HG03175 (cell line): ENCODE measurements around the gene NRP1.
"Not testable (repeated sequence)": the region's sequence is repeated elsewhere in the genome, so short reads cannot be mapped to it uniquely, and the experiment has no call there.

ENCODE experiments used
- ATAC-seq: cut with Tn5 transposase; IDR thresholded peaks from one replicate; pipeline ENCODE4 v1.9.1; 2021; ENCODE audit warnings: mild to moderate bottlenecking, moderate library complexity; ENCODE audit not compliant: unreplicated experiment

NRP1 gene

DNA sequence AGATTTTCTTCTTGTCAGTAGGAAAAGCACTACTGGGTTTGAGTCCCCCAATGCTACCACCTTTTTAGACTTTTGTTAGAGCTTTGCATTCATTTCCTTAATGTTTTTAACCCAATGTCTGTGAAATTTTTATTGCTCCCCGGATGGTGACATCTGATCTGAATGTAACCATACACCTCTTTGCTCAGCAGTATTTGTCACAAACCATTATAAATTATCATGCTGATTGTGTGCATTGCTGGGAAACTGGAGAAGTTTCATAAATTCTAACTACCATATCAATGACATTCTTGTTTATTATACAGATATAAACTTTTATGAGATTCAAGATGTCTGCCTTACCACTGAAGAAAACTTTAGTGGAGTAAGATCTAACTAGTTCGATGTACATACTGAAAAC, 8.5 kb downstream of the NRP1 start:
- ATAC-seq = no peak

DNA sequence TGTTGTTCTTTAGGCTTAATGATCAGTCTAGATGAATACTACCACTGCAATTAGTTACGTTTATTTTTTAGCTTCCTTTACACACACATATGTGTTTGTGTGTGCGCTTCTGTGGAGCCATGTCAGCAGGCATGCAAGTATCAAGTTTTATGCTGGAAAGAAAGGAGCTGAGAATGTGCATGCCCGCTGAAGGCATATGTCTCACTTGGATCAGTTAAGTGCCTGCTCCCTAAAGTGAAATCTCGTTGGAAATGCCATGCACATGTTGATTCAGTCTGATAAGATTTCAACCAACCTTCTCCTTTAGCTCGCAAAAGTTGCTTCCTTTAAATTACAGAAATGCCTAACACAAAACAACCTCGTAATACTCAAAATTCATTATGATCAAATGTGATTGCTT, 10.7 kb downstream of the NRP1 start:
- ATAC-seq = no peak

DNA sequence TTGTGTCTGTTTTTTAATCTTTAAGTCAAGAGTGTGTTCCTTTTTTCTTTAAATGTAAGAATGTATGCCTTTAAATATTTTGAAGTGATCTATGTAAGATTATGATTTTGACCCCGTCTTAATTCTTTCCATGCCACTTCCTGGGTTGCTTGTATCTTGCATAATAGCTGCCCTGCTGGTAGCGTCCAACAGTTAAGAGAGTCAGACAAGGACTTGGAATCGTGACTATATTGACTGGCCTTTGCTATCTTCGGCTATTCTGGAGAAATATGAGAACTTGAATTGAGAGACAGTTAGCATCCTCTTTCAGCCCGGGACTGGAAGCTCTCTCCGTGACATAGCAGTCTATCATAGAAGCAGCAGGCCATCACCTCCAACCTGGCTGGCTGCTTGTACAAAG, 13.0 kb downstream of the NRP1 start:
- no peak for ATAC-seq

DNA sequence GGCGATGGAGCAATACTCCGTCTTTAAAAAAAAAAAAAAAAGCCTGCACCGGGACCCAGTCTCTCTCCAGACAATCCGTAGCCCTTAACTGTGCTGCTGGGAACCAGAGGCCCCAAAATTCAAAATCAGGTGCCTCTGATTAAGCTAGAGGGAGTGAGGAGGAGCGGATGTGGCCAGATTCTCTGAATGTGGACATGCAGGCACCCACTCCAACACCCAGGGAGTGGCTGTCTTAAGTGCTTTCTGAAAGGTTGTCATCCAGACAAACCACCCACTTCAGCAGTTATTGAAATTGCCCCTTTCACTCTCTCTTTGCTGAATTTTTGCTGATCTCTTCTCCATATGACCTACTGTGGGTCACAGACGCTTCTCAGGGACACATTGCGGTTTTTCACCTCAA, 14.2 kb downstream of the NRP1 start:
- ATAC-seq = no peak

DNA sequence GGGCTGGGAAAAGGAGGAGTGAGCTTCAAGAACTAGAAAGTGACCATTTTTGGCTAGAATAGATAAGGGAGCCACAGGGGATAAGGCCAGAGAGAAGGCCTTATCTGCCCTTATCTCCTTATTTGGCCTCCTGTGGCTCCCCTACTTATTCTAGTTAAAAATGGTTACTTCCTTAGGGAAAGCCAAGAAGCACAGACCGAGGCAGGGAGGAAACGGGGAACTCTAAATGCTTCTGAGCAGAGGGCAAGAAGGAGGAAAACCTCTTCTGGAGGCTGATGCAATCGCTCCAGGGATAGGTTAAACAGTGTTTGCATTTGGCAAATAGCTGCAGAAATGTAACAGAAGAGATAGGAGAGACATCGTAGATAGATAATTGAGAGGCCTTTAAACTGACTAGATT, 18.6 kb downstream of the NRP1 start:
- ATAC-seq = no peak

DNA sequence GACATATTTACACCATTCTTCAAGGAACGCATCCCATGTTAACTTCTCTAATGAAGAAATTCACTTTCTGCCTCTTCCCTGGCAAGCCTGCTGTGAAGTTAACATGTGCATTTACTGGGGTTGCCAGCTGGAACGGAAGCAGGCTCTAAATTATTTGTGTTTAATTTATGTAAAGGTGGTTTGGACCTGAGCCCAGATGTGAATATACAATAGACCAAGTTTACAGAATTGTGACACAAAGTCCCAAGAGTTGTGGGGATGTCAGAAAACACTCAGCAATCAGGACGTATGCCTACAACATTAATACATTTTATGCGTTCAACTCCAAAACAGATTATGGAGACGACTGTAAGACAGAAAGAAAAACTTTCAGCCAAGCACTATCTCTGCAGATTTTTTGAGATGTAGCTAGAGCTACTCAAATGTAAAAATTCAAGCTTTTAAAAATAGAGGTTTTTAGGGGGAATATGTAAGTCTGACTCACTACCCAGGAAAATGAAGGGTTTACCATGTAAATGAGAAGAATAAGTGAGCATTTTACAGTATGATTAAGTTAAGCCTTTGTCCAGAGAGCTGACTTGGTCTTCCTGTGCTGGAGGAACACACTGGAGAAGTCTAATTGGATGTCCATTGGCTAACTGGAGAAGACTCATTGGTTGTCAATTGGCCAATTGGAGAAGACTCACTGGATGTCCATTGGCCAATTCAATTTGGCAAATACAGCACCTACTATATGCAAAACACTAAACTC, 19.5 kb downstream of the NRP1 start:
- no peak for ATAC-seq

DNA sequence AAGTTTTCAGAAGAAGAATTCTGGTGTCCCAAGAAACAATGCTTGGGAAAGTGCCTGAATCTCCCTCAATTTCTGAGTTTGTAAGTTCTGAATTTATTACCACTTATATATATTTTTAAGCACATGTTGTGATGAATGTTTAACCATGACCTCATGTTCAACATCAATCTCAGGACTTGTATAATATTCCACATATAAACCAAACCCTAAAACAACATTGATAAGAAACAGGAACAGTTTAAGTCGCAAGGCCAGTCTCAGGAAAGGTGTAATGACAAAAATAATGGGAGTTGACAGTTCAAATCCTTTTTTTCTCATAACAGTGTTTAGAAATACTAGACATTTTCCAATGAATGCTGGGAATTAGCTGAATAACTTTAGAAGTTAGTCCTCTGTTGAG, 22.8 kb downstream of the NRP1 start:
- ATAC-seq = no peak

DNA sequence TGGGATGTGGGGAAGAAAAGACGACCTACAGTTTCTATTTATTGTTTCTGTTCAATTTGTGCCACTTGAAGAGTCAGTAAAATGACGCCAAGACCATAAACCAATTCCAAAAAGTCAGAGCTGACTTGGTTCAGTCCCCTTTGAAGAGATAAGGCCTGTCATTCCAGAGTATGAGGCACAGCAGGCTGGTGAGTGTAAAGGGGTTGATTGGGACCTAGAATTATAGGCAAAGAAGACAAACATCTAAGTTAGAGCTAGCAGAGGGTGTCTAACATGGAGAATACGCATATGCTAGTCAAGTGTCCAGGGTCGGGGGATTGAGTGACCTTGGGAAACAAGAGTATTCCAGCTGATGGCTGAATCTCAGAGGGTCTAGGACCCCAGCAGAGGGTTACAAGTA, 23.6 kb downstream of the NRP1 start:
- ATAC-seq = no peak

DNA sequence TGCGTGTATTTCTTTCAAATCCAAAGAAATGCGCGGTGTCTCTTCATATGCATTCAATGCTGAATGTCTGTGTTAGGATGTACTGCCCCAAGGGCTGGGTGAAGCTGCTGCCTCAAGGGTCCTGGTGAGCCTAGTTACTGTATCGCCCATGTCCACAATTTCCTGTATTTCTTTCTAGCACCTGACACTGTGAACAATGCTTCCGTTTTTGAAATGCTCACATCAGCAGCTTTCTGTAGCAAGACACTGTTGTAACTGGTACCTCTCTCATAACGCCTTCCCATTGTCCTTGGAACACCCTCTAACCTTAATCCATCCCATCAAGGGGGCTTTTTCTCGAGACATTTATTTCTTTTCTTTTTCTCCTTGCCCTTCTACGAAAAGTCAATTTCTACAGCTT, 25.1 kb downstream of the NRP1 start:
- ATAC-seq = no peak

DNA sequence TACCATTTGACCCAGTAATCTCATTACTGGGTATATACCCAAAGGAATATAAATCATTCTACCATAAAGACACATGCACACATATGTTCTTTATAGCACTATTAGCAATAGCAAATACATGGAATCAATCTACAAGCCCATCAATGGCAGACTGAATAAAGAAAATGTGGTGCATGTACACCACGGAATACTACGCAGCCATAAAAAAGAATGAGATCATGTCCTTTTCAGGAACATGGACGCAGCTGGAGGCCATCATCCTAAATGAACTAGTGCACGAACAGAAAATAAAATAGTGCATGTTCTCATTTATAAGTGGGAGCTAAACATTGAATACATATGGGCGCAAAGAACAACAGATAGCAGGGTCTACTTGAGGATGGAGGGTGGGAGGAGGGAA, 26.6 kb downstream of the NRP1 start:
- ATAC-seq = no peak

DNA sequence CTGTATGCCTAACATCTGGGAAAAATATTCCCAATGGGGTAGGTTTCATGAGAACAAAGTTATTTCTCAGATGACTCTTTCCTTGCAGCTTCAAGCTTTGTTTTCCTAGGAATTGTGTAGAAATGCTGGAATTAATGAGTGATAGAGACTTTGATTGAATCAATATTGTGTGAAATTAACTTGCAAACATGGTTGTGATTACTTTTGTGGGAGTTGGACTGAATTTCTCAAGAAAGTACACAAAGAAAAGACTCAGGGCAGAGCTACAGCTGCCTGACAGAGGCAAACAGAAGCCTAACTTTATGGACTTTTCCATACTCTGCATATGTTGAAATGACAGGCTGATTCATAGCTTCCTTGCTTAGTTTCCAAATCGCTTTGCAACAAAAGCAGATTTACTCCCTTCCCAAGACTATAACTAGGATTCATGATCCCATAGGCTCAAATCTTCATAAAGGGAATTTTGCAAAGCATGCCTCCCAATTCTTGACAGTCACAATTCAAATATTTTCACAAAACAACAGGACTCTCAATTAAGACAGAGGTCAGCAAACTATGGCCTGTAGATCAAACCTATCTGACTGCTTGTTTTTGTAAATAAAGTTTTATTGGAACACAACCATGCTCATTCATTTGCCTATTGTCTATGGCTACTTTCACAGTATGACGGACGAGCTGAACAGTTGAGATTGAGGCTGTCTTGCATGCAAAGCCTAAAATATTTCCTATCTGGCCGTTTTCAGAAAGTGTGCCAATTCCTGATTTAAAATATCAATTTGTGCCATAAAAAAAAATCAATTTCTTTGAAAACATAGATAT, 27.6 kb downstream of the NRP1 start:
- ATAC-seq = no peak

DNA sequence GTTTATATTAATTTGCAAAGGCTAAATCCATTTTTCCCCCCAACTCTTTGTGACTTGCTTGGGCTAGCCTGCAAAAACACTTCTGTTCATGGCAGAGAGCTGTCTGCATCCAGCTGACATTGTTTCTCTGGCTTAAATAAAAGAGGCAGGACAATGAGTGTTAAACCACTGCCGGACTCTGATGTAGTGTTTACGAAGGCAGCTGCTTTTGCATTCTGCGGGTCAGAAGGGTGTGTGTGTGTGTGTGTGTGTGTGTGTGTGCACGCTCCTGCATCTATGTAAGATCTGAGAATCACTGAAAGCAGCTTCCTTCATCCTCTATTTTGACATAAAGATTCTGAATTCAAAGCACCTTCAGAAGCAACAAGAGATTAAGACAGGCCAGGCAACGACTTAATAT, 28.3 kb downstream of the NRP1 start:
- no peak for ATAC-seq

DNA sequence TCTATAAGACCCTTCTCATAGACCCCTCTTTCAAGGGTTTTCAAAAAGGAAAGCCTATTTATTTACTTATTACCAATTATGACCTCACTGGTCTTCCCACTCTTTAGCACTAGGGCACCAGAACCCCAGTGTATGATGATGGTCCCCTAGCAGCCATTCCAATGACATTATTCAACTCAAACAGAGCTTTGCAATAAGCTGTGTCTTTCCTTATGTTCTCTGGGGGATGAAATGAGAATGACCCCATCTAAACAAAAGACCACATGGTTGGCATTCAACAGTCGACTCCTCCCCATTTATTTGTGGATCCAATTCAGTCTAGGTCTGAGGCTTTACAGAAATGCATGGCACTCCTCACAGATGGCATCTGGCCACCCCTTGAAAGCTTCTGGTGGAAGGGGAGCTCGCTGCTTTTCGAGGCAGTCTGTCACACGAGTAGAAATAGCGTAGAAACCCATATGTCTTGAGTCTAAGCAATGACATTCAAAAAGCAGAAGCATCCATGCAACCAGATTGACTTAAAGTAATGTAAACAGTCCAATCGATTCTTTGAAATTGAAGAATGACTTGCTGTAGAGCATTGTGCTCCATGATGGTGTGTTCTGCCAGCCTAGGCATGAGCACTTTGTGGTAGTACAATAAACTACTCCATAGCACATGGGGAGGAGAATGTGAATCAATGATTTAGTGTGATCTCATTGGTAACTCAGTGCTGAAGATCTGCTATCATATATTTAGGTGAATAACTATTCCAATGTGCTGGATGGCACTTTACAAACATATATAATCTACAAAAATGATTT, 29.8 kb downstream of the NRP1 start:
- ATAC-seq = no peak

DNA sequence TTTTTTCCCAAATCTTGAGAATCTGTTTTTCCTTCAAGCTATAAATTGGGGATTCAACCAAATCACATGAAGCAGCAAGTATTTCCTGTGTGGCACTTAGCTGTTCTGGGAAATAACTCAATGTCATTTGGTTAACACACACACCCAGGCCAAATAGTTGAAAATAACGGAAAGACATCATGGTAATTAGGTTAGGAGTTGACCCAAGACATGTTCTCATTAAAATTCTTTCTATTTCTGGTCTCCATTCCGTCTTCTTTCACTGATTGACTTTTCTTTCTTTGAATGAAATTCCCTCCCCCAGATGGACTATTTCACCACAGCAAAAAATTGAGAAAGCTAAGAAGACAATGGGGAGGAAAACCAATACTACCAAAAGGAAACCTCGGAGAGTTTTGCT, 30.5 kb downstream of the NRP1 start:
- ATAC-seq = no peak

DNA sequence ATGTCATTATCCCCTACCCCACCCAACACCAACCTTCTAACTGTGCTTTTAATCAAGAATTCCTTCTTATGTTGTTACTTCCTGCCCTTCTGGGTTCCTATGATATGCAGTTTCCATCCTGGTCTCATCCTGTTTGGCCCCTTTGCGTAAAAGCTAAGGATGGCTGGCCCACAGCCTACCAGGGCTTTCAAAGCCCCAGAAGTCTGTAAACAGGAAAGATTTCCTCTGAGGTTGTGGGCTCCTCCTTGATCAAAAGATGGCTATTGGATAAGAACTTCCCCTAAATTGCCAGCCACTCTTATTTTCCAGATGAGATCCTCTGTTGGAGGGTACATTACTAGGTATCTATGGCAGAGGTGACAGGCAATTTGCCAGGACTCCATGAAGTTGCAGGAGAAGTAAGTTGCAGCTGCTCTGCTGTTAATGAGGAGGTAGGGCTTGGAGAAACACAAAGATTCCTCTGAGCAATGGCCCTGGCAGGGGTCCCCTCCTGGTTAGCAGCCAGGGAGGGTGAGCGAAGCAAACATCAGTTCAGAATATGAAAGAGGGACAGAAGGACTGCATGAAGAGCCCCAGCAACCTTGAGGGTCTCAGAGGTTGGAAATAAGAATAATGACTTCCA, 32.1 kb downstream of the NRP1 start:
- ATAC-seq = no peak

DNA sequence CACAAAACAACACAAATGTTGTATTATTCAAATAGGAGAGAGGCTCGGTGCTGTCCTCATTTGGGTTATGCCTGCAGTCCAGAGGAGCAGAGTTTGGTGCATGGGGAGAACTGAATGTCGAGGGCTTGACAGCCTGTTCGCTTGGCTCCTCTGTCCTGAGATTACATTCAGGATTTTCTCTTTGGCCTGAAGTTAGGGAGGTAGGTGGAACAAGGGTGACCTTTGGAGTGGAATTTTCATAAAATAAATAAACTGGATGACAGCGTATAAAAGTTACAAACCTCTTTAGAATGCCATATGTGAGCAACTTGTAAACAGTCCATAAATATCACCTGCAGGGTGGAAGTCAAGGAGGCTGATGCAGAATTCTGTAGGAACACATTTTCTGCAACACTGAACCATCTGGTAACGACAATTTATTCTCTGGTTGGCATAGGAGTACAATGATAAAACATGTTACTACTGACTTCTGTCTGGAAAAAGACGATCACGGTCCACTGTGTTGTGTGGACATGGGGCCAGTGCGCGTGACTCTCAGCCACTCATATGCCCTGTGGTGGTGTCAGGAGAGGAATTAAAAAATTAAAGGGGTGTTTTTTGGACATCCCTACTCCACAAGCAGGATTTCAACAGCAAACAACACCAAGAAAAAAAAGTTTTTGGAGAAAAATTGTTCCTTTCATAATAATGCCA, 33.2 kb downstream of the NRP1 start:
- no peak for ATAC-seq

DNA sequence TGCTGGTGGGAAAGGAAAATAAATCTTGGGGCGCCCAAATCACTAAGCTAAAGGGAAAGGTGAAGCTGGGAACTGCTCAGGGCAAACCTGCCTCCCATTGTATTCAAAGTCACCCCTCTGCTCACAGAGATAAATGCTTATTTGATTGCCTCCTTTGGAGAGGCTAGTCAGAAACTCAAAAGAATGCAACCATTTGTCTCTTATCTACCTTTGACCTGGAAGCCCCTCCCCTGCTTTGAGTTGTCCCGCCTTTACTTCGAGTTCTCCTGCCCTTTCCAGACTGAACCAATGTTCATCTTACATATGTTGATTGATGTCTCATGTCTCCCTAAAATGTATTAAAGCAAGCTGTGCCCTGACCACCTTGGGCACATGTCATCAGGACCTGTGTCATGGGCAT, 33.9 kb downstream of the NRP1 start:
- not testable (repeated sequence) for ATAC-seq

DNA sequence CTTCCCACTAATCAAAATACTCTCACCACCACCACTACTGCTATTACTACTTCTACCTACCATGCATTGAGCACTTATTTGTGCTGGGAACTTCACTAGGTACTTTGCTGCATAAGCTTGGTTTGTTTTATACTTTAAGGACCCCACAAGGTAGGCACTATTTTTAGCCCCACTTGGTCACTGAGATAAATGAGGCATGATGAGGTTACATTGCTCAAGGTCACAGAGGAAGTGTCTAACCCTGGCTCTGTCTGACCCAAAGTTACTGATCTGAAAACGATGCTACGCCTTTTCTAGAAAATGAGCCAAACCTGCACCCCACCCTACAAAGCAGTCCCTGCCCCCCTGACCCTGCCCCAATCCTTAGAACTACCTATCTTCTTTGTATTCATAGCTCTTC, 35.6 kb downstream of the NRP1 start:
- ATAC-seq = no peak

DNA sequence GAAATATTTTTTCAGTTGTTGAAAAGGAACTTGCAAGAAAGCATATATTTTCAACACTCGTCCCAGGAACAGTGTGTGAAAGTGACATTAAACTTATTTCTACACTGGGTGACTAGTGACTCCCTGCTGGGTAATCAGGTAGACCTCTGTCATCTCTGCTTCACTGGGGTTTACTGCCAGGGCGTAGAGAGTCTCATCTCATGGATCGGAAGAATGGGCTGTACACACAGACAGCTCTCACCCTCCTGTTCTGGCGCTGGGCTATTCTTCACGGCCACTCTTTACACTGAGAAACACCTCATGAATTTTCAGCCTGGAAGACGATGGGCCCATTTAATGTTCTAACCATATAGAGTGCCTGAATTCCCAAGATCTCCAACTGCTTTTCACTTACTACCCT, 36.4 kb downstream of the NRP1 start:
- no peak for ATAC-seq

DNA sequence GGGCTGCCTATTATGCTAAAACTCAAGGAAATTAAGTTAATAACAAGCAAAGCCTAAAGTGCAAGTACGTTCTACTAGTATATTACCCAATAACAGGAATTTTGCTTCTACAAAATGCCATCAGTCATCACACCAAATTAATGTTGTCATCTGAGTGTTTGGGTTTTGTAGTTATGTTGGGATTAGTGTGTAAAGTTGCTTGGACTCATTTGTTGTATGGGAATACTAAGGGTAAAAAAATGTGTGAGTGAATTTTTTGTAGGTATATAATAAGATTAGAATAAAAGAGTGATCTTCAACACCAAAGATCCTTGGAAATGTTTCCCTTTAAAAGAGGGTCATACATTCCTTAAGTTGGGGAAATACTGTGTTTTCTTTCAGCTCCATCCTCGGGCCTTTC, 38.6 kb downstream of the NRP1 start:
- ATAC-seq = no peak
